ENCODE results near the gene TNFRSF13B.
"Not testable (repeated sequence)": the region's sequence is repeated elsewhere in the genome, so short reads cannot be mapped to it uniquely, and the experiment has no call there.

Gene TNFRSF13B

GRCh38 chr17:17011043-17011907 lies 39.4 kb upstream of the TNFRSF13B start:
- H3K4me1 ChIP-seq (ENCODE audit: insufficient read depth, low read length); H3K9ac ChIP-seq (ENCODE audit: low read depth, low read length): not testable (repeated sequence)

DNA sequence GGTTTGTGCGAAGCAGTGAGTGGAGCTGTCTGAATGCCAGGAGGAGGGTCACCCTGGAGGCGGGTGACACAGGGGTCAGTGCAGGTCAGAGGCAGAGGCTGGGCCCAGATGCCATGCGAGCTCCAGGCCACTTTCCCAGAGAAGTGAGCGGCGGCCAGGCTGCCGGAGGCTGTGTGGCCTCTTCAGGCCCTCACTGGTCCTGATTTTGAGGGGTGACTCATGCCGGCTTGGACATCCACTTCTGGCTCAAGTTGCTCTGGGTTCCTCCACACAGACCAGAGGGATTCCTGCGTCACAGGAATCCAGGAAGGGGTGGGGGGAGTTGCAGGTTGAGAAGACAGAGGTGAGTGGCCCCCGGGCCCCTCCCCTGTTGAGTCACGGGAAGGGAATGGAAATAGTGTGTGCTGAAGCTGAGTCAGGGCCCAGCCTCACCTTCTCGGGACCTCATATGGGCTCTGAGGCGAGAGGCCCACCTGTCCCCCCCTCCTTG lies 38.7 kb upstream of the TNFRSF13B start:
- H3K4me1 ChIP-seq (ENCODE audit: insufficient read depth, low read length); H3K9ac ChIP-seq (ENCODE audit: low read depth, low read length); H3K36me3 ChIP-seq (ENCODE audit: insufficient read depth, low read length); H3K9me3 ChIP-seq (ENCODE audit: control insufficient read depth, insufficient read depth, low read length): not testable (repeated sequence)

More at GRCh38 chr17:17011043-17011907, 39.4 kb upstream of the TNFRSF13B start:
- not testable (repeated sequence) for H3K9me3 ChIP-seq (ENCODE audit: control insufficient read depth, insufficient read depth, low read length); H3K36me3 ChIP-seq (ENCODE audit: insufficient read depth, low read length)

DNA sequence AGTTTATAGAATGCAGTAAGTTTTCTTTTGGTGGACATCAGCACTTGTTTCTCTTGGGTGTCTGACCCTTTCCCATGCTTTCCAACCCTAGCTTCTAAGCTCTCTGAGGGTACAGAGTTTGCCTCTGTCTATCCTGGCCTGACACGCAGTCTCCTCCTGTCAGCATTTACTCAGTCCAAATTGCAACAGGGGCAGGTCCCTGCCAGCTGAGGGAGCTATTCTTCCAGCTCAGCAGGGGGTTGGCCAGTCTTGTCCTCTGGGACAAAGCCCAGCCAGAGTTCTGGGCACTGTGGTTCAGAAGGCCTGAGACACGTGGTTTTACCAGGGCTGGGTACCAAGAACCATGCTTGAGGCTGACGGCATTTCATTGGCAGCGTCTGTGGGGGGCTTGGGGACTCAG lies 38.1 kb upstream of the TNFRSF13B start:
- not testable (repeated sequence) for H3K9ac ChIP-seq (ENCODE audit: low read depth, low read length); H3K9me3 ChIP-seq (ENCODE audit: control insufficient read depth, insufficient read depth, low read length); H3K4me1 ChIP-seq (ENCODE audit: insufficient read depth, low read length)

GRCh38 chr17:17008621-17009397 lies 36.9 kb upstream of the TNFRSF13B start:
- H3K4me1 ChIP-seq (ENCODE audit: insufficient read depth, low read length); H3K36me3 ChIP-seq (ENCODE audit: insufficient read depth, low read length); H3K9me3 ChIP-seq (ENCODE audit: control insufficient read depth, insufficient read depth, low read length); H3K9ac ChIP-seq (ENCODE audit: low read depth, low read length): not testable (repeated sequence)

More for the DNA sequence above, 38.1 kb upstream of the TNFRSF13B start:
- not testable (repeated sequence) for H3K36me3 ChIP-seq (ENCODE audit: insufficient read depth, low read length)

DNA sequence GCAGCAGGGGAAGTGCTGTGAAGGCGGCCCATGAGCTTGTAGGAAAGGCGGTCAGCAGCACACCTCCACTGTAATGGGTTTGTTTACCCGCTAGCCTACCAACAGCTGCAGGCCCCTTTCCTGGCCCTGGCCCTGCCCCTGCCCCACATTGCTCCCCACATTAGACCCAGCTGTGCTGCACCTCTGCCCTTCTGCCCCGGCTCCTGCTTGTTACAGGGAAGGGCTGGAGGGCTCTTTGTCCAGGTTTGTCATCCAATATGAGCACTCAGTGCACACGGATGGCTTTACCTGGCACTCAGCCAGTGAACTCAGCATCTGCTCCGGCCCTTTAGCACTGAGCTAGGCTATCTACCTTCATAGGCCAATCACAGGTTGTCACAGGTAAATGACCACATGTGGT lies 36.0 kb upstream of the TNFRSF13B start:
- H3K9ac ChIP-seq (ENCODE audit: low read depth, low read length); H3K36me3 ChIP-seq (ENCODE audit: insufficient read depth, low read length); H3K9me3 ChIP-seq (ENCODE audit: control insufficient read depth, insufficient read depth, low read length); H3K4me1 ChIP-seq (ENCODE audit: insufficient read depth, low read length): not testable (repeated sequence)

- H3K4me1 ChIP-seq (ENCODE audit: insufficient read depth, low read length); H3K36me3 ChIP-seq (ENCODE audit: insufficient read depth, low read length); H3K9me3 ChIP-seq (ENCODE audit: control insufficient read depth, insufficient read depth, low read length); H3K9ac ChIP-seq (ENCODE audit: low read depth, low read length): not testable (repeated sequence)
These were observed 33.2 kb upstream of the TNFRSF13B start for GRCh38 chr17:17004997-17005614.

DNA sequence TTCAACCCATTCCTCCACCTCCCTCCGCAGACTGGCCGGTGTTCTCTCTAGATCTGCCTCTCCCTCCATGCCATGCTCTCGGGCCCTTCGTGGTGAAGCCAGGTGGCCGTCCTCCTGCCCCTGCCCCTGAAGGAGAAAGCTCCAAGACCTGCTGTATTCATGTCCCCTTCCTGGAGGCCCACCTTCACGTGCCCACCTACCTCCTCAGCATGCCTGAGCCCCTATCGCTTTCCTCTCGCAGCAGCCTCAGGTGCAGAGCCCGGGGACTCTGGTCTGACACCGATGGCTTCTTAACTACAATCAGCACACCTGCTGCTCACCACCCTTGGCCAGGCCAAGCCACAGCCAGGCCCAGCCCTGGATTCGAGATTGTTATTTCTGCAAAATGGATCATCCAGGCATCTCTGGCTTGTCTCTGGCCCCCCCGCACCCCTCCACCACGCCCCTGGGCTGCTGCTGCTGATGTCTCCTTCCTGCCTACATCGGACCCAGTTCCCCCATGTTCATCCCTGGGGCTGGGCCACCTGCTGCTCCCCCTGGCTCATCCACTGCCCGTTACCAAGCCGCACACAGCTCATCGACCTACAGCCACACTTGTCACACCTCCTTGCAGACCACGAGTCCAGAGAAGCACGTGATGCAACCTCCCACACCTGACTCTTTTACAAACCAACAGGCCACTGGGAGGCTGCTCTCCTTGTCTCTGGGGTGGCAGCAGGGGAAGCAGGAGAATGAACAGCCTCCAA lies 32.5 kb upstream of the TNFRSF13B start:
- H3K9ac ChIP-seq (ENCODE audit: low read depth, low read length): no peak overlapping the region

DNA sequence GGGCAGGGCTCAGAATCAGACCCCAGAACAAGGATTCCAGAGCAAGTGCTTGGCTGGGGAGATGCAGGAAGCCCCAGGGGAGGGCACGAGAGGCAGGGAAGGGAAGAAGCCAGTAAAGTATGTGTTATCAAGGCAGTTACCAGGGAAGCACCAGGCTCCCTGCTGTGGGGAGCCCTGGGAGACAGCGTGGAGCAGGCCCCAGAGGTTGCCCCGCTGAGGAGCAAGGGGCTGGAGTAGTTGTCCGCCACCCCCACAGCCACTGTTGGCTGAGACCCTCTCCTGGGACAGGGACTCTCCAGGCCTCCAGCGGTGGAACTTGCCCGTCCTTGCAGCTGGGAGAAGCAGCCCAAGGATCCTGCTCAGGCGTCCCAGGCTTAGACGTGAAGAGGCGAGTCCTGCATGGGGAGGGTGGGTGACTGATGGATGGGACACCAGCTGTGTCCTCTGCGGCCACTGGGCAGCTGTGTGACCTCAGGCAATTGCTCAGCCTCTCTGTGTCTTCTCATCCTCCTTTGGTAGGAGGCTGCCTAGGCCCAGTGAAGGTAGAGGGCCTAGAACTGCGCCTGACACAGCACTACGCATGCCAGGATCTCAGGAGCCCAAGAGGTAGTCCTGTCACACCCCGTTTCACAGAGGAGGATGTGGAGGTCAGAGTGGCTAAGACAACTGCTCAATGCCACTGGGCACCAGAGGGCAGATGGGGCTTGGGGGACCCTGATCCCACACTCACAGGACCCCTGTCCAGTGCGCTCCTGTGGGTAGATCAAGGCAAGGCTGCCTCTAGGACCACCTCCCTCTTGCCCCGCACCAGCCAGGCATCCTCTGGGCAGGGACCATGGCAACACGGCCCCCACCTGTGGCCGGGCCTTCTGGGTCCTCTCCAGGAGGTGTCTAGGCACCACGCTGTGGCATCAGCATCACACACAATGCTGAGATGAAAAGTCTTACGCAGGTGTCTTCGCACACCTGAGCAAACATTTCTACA lies 31.1 kb upstream of the TNFRSF13B start:
- H3K4me1 ChIP-seq (ENCODE audit: insufficient read depth, low read length); H3K9ac ChIP-seq (ENCODE audit: low read depth, low read length); H3K36me3 ChIP-seq (ENCODE audit: insufficient read depth, low read length); H3K9me3 ChIP-seq (ENCODE audit: control insufficient read depth, insufficient read depth, low read length): not testable (repeated sequence)

More for the DNA sequence above, 32.5 kb upstream of the TNFRSF13B start:
- Histone ChIP-seq H3K9me3 (ENCODE audit: control insufficient read depth, insufficient read depth, low read length) (no peaks in the 10 kb centered on the region), H3K36me3 (ENCODE audit: insufficient read depth, low read length) (no peaks in the 10 kb centered on the region), H3K4me1 (ENCODE audit: insufficient read depth, low read length) (no peaks in the 10 kb centered on the region)

DNA sequence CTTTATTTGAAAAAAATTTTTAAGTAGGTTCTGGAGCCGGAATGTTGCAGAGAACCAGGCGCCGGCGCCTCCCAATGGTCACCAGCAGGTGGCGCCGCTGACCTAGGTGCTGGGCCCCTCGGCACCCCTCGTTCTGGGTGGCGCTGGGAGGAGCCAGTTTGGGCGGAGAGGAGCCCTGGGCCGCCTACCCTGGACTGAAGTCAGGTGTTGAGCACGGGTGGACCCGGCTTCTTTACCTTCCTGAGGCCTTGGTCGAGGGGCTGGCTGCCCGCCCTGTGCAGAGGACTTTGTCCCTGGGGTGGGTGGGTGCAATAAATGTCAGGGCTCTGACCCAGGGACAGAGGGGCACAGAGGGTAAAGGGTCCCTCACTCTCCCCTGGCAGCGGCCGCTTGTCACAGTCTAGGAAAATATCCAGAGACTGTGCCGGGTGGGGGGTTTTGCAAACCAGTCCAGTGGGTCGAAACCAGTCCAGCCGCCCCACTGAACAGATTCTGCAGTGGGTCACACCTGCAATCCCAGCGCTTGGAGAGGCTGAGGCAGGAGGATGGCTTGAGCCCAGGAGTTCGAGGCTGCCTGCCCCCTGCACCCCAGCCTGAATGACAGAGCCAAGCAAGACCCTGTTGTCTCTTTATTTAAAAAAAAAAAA lies 30.1 kb upstream of the TNFRSF13B start:
- H3K36me3 ChIP-seq (ENCODE audit: insufficient read depth, low read length): no peaks in the 10 kb centered on the region
- H3K9ac ChIP-seq (ENCODE audit: low read depth, low read length): no peak overlapping the region
- no peaks in the 10 kb centered on the region for H3K4me1 ChIP-seq (ENCODE audit: insufficient read depth, low read length)
- H3K9me3 ChIP-seq (ENCODE audit: control insufficient read depth, insufficient read depth, low read length): no peaks in the 10 kb centered on the region

DNA sequence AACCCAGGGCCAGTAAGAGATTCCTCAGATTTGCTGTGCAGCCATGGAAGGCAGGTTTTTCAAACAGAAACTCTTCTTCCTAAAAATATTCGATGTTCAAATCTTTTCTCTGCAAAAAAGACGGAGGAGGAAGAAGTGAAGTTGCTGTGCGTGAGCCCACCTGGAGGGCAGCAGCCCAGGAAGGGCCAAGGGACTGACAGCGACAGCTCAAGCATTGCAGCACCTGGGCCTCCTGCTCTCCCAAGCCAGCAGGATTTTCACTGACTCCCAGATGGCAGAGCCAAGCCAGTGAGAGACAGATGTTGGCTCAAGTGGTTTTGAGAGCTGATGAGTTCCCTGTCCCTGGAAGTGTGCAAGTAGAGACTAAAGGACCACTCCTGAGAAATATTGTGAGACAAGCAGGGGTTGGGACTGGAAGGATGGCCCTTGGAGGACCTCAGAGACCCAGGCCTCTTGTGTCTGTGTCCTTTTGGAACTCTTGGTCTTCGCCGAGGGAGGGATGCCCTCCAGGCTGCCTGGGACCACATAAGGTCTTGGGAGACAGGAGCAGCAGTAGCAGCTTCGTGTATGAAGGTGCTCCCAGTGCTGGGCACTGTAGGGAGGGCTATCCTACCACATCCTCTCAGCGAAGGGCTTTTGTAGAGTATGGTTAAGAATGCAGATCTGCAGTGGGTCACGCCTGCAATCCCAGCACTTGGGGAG lies 29.3 kb upstream of the TNFRSF13B start:
- no peaks in the 10 kb centered on the region for H3K36me3 ChIP-seq (ENCODE audit: insufficient read depth, low read length)
- no peaks in the 10 kb centered on the region for H3K4me1 ChIP-seq (ENCODE audit: insufficient read depth, low read length)
- H3K9ac ChIP-seq (ENCODE audit: low read depth, low read length): no peak overlapping the region
- H3K9me3 ChIP-seq (ENCODE audit: control insufficient read depth, insufficient read depth, low read length): no peaks in the 10 kb centered on the region

DNA sequence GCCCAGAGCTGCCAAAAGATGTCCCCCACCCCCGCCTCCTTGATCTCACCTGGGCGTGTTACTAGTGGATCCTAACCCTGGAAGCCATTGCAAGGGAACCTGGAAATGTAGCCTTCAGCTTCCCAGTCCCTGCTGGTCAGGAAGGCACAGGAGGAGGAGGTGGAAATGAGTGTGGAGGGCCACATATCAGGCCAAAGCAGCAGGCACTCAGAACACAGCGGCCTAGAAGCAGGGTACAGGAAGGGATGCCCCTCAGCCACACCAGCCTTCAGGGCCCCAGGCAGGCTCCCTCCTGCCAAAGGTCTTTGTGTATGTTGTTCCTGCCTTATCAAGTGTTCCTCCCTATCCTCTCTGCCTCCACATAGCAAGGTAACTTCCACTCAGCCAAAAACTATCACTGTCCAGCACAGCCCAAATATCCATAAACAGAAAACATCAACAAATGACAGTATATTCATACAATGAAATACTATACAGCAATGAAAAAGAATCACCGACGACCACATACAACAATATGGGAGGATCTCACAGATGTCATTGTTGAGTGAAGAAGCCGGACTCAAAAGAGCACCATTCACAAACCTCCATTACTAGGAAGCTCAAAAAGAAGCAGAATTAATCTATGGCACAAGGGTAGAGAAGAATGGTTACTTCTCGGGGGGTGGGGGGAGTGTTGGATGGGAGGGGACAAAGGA lies 28.2 kb upstream of the TNFRSF13B start:
- H3K9me3 ChIP-seq (ENCODE audit: control insufficient read depth, insufficient read depth, low read length): no peaks in the 10 kb centered on the region
- H3K4me1 ChIP-seq (ENCODE audit: insufficient read depth, low read length): no peaks in the 10 kb centered on the region
- H3K36me3 ChIP-seq (ENCODE audit: insufficient read depth, low read length): no peaks in the 10 kb centered on the region
- no peak overlapping the region for H3K9ac ChIP-seq (ENCODE audit: low read depth, low read length)
